ENCODE measurements around the gene SOX6.

DNA sequence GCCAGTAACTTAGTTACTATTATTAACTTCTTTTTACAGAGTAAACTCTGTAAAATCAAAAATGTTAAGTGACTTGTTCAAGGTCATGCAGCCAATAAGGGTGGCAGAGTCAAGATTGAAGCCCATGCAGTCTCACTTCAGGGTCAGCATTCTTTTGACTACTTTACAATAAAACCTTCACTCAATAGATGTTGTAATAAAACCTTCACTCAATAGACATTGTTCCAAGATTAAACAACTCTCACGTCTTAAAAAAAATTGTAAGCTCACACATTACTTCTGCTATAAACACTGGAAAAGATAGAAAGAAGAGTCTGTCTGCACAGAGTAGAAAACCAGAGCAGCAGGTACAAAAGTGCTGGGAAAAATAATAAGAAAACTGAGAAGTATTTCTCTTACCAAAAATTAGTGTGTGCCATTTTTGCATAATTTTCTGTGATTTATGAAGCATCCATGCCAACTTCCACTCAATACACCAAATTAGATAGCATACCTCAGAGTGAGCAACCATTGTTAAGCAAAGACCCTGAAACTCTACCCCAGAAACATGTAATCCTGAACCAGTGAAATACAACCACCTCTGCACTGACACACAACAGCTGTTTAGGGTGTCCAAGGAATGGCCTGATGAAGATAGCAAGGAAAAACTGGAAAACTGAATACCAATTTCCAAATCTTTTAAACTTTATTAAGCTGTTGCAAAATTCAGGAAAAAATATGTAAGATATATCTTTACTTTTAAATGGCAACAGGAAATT, 4.9 kb upstream of the SOX6 start:
- no peak for TF ChIP-seq KLF11 (CRISPR knock-in tag; IDR thresholded peaks at IDR 0.05)
- TF ChIP-seq, protein P1, sequence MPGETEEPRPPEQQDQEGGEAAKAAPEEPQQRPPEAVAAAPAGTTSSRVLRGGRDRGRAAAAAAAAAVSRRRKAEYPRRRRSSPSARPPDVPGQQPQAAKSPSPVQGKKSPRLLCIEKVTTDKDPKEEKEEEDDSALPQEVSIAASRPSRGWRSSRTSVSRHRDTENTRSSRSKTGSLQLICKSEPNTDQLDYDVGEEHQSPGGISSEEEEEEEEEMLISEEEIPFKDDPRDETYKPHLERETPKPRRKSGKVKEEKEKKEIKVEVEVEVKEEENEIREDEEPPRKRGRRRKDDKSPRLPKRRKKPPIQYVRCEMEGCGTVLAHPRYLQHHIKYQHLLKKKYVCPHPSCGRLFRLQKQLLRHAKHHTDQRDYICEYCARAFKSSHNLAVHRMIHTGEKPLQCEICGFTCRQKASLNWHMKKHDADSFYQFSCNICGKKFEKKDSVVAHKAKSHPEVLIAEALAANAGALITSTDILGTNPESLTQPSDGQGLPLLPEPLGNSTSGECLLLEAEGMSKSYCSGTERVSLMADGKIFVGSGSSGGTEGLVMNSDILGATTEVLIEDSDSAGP (CRISPR knock-in tag; IDR thresholded peaks at IDR 0.05; ENCODE audit: borderline replicate concordance): no peak
- TF ChIP-seq, protein P2, sequence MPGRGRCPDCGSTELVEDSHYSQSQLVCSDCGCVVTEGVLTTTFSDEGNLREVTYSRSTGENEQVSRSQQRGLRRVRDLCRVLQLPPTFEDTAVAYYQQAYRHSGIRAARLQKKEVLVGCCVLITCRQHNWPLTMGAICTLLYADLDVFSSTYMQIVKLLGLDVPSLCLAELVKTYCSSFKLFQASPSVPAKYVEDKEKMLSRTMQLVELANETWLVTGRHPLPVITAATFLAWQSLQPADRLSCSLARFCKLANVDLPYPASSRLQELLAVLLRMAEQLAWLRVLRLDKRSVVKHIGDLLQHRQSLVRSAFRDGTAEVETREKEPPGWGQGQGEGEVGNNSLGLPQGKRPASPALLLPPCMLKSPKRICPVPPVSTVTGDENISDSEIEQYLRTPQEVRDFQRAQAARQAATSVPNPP (CRISPR knock-in tag; IDR thresholded peaks at IDR 0.05): no peak
- TF ChIP-seq, protein P3, sequence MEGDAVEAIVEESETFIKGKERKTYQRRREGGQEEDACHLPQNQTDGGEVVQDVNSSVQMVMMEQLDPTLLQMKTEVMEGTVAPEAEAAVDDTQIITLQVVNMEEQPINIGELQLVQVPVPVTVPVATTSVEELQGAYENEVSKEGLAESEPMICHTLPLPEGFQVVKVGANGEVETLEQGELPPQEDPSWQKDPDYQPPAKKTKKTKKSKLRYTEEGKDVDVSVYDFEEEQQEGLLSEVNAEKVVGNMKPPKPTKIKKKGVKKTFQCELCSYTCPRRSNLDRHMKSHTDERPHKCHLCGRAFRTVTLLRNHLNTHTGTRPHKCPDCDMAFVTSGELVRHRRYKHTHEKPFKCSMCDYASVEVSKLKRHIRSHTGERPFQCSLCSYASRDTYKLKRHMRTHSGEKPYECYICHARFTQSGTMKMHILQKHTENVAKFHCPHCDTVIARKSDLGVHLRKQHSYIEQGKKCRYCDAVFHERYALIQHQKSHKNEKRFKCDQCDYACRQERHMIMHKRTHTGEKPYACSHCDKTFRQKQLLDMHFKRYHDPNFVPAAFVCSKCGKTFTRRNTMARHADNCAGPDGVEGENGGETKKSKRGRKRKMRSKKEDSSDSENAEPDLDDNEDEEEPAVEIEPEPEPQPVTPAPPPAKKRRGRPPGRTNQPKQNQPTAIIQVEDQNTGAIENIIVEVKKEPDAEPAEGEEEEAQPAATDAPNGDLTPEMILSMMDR (CRISPR knock-in tag; IDR thresholded peaks at IDR 0.05): no peak
- no peak for TF ChIP-seq RBM39 (IDR thresholded peaks at IDR 0.05; ENCODE audit: low read depth, low read length, poor library complexity, severe bottlenecking)
- TF ChIP-seq, protein P4, sequence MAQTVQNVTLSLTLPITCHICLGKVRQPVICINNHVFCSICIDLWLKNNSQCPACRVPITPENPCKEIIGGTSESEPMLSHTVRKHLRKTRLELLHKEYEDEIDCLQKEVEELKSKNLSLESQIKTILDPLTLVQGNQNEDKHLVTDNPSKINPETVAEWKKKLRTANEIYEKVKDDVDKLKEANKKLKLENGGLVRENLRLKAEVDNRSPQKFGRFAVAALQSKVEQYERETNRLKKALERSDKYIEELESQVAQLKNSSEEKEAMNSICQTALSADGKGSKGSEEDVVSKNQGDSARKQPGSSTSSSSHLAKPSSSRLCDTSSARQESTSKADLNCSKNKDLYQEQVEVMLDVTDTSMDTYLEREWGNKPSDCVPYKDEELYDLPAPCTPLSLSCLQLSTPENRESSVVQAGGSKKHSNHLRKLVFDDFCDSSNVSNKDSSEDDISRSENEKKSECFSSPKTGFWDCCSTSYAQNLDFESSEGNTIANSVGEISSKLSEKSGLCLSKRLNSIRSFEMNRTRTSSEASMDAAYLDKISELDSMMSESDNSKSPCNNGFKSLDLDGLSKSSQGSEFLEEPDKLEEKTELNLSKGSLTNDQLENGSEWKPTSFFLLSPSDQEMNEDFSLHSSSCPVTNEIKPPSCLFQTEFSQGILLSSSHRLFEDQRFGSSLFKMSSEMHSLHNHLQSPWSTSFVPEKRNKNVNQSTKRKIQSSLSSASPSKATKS (CRISPR knock-in tag; IDR thresholded peaks at IDR 0.05): no peak
- TF ChIP-seq POLR2A (IDR thresholded peaks at IDR 0.05; ENCODE audit: insufficient read depth in 1 of 2, low read depth in 2 of 2, low read length in 2 of 2): no peak
- no peak for TF ChIP-seq EED (CRISPR knock-in tag; IDR thresholded peaks at IDR 0.05)
- no peak for TF ChIP-seq ZNF552 (CRISPR knock-in tag; IDR thresholded peaks at IDR 0.05; ENCODE audit: borderline replicate concordance)
